Cerebellar nuclear complex (tissue), 1 donor: ENCODE results near the gene COG7.
"Not testable (repeated sequence)": the region's sequence is repeated elsewhere in the genome, so short reads cannot be mapped to it uniquely, and the experiment has no call there.

Source experiments
- DNase-seq, 2 experiments: peaks; one replicate each; lab custom pipeline; 2025; lab: John Stamatoyannopoulos, UW

COG7 gene

DNA sequence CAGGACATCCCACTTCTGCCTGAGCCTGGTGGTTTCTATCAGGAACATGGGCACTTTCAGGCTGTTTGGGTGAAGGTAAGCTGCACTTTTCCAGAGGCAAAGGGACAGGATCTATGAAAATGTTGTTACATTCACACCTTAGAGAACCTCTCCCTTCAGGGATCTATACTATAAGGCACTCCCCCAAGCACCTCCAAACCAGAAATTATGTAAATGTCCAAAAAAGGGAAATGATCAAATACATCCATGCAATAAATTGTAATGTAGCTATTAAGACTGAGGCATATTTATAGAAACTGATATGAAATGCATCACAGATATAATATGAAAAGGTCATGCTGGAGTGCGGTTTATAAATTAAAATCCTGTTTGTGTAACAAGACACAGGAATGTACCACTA is 23.3 kb upstream of the COG7 start:
- DNase-seq: no peak

DNA sequence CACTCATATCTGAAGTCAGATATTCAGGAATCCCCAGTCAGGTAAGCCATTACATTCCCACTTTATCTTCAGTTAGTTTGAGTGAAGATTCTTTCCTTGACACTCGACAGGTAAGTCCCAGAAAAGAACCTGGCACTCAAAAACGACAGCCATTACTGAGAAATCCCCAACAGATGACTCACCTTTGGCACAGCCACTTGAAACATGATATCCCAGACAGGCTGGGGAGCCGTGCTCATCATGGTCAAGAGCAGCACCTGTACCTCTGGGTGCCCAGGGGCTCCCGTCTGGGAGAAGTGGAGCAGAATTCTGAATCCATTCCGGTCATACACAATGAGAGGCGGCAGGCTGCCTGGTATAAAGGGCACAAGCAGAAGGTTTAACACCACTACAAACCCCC is 16.8 kb upstream of the COG7 start:
- DNase-seq: no peak

DNA sequence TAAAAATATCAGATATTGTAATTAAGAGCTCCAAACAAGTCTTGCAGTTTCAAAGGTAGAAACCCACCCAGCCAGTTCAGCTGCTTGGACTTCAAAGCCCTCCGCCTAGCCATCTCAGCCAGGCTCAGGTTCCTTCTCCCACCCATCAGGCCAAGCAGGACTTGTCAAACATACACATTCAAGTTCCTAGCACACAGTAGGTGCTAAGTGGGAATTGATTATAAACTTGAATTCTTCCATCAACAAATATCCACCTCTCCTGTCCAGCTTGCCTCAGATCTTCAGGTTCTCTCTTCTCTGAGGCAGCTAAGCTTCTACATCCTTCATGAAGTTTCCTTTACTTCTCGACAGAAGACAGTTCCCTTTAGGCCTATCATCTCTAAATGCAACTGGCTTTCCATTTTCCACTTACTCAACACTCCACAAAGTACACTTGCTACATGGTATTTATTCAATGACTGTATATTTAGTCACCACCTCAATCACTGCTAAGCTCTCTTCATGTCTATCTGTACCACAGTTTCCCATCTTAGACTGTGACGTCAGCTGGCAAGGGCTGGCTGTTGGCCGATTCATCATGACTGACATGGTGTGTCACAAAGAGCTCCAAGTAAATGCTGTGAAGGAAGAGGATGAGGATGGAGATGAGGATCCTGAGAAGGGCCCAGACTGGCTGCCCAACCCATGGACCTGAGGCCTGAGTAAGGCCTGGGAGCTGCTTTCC is 13.3 kb upstream of the COG7 start:
- DNase-seq: no peak

DNA sequence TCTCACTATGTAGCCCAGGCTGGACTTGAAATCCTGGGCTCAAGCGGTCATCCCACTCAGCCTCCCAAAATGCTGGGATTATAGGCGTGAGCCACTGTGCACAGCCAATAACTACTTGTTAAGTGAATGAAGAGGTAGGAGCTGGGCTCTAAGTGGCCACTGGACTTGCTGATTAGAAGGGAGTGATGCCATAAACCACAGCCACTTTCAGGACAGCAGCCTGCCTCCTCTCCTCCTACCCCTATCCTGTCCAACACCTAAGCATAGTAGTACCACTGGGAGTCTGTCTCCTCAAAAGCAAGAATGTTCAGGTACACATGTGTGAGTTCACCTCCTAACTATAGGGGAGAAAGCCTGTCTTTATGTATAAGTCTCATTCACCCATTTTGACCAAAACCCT is 12.2 kb upstream of the COG7 start:
- DNase-seq: no peak

DNA sequence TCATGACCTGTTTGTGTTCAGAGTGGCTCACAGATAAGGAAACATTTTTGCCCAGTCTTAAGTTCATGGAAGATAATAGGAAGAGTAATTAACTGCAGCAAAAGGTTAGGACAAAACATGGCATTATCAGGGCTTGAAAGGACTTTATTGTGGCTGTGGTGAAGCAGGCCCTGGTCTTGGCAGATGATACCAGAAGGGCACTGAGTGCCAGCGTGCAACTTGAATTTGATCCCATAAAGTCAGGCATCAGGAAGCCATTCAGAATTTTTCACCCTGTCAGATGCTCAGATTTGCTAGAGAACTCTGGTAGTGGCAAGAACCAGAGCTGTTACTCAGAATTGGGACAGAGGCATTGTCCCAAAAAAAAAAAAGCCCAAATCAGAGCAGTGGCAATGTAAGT is 11.2 kb upstream of the COG7 start:
- DNase-seq: peak in 1 of 2 experiments; percentile 9

DNA sequence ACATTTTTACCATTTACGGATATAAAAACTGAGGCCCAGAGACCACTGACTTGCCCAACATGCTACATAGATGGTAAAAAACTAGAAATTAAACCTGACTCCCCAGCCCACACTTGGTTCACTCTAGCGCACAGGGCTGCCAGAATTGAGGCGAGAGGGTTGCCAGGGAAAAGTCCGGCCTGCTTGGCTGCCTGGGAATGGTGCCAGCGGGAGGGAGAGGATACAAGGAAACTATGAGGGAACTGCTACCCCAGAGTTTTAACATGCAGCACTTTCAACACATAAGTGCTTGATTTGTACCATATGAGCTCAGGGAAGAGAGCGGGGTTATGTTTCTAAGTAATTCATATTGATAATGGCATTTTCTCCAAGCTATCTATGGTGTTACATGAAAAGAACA is 10.0 kb upstream of the COG7 start:
- peak in 1 of 2 experiments; percentile 68 for DNase-seq

DNA sequence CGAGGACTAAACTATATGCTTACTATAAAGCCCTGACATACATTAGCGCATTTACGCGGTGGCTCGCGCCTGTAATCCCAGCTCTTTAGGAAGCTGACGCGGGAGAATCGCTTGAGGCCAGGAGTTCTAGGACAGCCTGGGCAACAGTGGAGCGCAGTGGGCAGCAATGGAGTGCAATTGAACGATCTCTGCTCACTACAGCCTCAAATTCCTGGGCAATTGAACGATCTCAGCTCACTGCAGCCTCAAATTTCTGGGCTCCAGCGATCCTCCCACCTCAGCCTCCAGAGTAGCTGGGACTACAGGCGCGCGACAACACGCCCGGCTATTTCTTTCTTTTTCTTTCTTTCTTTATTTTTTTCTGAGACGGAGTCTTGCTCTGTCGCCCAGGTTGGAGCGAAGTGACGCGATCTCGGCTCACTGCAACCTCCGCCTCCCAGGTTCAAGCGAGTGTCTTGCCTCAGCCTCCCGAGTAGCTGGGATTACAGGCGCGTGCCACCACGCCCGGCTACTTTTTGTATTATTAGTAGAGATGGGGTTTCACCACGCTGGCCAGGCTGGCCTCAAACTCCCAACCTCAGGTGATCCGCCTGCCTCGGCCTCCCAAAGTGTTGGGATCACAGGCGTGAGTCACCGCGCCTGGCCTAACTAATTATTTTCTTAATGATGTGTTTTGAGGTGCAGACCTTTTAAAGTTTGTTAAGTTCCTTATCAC is 506 bp upstream of the COG7 start:
- no peak for DNase-seq

DNA sequence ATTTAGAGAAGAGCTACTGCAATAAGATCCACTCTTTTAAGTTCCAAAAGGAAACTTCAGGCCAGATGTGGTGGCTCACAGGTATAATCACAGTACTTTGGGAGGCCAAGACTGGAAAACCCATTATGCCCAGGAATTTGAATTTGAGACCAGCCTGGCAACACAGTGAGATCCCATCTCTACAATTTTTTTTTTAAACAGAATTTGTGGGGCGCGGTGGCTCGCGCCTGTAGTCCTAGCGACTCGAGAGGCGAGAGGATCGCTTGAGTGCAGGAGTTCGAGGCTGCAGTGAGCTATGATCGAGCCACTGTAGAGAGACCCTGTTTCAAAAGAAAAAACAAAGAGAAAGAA is 793 bp downstream of the COG7 start:
- DNase-seq: no peak

DNA sequence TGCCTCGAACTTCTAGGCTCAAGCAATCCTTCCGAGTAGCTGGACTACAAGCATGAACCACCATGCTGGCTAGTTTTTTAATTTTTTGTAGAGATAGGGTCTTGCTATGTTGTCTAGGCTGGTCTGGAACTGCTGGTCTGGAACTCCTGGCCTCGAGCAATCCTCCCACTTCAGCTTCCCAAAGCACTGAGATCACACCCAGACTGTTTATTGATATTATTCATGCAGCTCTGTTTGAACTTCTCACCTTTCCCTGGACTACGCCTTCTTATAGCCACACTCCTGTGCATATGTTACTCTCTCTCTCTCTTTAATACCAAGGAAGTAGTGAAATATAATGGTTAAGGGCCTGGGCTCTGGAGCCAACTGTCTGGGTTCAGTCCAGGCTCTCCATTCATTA is 4.6 kb downstream of the COG7 start:
- DNase-seq: no peak

DNA sequence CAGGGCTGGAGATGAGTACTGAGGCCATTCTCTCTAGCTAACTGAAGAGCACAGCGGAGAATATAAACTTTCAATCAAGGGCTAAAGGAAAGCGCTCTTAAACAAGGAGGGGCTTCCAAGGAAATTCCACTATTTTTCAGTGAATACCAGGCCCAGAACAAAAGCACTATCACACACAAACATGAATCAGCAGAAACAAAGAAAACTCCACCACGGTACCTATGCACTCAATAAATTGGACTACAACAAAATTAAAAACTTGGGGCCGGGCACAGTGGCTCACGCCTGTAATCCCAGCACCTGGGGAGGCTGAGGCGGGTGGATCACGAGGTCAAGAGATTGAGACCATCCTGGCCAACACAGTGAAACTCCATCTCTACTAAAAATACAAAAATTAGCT is 15.4 kb downstream of the COG7 start:
- DNase-seq: not testable (repeated sequence)

DNA sequence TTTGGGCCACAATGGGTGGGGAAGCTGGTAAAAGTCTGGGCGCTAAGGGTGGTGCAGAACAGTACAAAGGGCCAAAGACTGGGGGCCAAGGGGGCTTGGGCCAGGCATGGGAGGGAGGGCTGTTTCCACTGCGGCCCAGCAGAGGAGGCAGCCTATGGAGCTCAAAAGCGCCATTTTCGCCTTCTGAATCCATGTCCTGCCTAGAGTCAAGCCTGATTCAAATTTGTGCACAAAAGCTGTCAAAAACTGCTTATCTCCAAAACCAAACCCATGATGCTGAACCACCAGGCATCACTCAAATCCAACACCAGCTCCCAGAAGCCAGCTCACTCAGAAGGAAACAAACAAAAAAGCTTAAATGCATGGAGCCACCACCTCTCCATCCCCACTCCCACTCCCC is 16.0 kb downstream of the COG7 start:
- no peak for DNase-seq

DNA sequence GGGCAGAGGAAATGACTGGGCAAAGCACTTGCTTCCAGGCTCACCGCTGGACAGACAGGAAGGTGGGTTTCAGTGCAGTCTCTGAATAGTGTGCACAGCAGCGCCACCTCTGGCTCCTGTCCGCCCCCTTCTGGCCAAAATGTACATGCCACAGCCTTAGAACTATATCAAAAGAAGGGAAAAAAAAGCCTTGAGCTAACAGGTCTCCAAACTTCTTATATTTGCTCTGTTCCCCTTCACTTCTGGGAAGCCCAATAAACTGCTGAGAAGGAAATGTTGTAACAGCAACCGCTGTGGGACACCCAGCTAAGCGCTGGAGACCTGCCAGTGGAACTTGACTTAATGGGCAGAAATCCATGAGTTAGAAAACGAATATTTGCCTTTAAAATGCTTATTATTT is 17.5 kb downstream of the COG7 start:
- no peak for DNase-seq

DNA sequence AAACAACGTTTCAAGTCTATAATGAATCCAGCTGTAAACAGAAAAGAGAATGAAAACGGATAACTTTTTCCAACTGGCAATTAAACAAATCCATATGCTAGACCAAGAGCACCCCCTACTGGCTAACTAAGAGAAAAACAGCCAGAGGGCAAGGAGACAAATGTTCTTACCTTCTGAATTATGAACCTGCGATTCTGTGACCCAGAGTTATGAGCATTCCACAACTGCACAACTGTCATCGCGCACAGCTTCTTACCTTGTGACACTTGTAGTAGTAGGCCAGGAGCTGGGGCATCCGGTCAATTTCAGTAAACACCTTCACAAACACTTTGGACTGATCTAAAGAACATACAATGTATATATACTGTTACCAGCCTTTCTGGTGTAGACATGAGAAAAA is 18.6 kb downstream of the COG7 start:
- peak in 1 of 2 experiments; percentile 71 for DNase-seq

DNA sequence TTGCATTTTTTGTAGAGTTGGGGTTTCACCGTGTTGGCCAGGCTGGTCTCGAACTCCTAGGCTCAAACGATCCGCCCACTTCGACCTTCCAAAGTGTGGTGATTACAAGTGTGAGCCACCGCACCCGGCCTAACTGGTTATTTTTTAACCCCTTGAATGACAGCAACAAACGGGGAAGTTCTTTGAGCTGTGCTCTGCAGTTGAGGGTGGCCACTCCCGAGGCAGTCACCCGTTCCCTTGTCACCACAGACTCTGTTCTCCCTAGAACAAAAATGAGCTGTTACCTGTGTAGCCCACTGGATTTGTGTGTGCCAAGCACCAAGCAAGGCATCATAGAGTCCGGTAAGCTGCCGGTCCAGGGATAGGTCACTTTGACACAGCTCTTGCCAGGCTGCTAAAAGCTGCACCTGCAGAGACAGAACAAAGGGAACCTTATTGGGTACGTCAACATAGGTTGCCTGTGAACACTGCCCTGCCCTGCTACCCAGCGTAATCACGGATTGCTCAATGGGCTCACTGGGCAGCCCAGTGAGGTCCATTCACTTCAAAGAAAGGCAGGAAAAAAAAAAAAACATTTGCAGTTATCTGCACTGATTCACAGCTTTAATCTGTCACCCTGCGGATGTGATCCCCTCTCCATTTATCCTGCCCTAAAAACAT is 19.6 kb downstream of the COG7 start:
- no peak for DNase-seq

DNA sequence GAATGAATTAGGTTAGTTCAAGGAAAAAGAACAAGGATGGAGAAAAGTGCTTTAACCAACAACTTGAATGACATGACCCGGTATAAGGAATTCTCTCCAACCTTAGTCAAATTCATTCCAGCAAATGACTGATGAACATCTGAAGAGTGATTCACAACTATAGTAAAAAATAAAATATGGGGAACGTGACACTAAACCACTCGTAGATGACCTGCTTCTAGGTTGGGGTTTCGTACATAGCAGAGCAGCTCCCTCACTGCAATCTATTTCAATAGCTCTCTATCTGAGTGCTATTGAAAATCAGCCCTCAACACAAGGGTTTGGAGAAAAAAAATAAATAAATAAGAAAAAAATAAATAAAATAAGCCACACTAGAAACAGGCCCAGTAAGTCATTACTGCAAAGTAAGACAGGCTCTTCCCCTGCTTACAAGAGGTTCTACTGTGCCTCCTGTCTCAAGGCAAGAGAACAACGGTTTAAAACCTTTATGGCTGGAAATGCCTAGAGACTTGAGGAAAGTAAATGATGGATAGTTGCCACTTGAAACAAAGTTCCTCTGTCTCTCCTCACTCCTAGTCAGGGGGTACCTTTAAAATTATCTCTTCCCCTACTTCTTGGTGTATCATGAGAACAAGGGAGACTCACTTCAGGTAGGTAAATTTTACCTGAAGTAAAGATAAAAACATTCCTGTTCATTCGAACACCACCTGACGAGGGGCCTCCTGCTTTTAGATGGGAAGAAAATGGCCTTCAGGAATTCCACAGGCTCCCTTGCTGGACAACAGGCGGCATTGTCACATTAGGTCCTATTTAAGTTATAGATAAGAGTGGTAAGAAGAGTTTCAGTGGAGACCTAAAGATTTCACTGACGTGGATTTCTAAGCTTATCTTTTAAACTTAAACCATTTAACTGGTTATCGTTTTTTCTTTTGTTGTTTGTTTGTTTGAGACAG is 20.5 kb downstream of the COG7 start:
- DNase-seq: no peak

DNA sequence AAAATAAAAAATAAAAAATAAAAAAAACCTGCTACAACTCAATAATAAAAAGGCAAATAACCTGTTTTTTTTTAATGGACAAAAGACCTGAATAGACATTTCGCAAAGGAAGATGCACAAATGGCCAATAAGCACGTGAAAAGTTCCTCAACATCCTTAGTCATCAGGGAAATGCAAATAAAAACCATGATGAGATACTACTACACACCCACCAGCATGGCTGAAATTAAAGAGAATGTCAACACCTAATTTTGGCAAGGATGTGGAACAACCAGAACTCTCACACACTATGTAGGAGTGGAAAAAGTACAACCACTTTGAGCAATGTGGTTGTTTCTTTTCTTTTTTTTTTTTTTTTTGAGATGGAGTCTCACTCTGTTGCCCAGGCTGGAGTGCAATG is 24.6 kb downstream of the COG7 start:
- no peak for DNase-seq

DNA sequence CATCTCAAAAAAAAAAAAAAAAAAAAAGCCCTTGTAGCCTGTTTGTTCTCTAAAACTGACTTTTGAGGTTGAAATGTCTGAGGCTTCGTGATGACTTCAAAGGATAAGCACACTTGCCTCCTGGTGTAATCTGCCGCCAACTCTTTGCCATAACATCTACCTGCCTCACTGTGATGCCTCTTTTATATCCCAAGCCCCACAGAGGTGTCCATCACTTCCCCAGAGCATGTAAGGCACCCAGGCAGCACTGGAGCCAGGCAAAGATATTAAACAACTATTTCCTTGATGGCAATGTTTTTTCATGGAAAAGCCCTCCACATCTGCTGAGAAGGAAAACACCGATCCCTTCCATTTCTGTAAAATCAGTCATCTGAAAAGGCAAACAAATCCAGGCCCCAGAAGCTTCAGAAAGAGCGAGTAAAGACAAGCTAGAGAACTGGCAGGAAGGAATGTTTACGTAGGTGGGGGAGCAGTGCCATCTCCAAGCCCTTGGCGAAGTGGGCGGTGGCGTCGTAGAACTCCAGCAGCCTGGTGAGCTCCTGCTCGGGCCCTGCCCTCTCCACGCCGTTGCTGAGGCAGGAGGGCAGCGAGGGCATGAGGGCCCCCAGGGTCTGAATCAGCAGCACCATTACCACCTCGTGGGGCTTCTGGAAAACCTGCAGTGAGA is 28.6 kb downstream of the COG7 start:
- no peak for DNase-seq

DNA sequence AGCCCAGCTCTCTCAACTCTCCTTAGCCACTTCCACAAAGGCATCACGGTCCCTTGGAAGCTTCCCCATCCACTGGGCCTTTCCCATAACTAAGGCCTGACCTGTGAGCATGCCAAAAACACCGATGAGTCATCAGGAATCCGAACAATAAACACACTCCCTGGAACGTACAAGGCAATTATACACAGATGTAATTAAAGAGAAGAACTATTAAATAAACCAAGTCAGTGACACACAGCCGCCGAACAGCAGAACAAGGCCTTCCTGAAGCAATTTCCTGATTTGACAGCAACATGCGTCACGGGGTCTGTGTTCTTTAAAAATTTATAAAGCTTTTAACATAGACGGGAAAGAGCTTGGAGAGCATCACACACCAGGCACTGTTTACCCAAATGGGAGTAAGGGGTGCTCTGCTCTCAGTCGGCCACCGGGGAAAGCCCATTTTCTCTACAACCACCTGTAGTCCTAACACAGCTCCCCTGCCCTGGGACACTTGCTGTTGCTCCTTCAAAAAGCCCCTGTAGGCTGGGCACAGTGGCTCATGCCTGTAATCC is 29.4 kb downstream of the COG7 start:
- no peak for DNase-seq

DNA sequence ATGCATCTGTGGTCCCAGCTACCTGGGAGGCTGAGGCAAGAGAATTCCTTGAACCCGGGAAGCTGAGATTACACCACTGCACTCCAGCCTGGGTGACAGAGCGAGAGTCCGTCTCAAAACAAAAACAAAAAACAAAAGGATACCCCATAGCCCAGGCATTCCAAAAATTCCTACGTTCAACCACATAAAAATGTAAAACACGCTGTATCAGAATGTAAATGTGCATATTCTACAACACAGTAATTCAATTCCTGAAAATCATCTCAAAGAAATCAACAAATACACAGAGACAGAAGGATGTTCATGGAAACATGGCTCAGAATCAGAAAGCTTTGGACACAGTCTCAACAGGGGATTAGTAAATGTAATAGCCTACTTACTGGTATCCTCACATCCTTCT is 33.0 kb downstream of the COG7 start:
- DNase-seq: no peak

DNA sequence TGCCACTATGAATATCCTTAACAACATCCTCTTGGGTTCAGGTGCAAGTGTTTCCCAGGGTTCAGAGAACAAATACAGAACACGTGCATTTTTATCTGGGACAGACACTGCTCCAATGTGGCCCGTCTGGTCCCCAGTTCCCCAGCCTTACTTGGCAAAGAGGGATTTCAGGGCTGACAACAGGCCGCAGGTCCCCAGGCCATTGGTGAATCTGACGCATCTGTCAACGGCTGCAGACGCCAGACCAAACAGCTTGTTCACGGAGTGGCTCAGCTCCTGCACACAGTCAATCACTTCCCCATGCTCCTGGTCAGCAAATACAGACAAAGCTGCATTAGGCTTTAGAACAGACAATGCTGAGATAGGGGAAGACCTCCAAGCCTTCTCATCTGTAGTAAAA is 36.2 kb downstream of the COG7 start:
- DNase-seq: no peak

DNA sequence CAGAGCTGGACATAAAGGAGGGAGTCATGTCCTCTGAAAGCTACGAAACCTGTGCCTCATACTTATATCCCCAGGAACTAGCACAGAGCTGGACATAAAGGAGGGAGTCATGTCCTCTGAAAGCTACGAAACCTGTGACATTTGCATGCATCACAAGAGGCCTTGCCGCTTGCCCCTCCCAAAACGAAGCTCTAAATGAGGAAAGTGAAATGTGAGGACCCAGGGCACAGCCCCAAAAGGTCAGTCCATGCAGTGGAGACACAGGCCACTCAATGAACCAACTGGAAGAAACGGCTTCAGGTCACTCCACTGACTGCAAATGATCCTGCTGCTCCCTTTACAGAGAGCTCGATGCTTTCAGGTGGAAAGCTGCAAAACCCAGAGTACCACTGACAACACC is 38.3 kb downstream of the COG7 start:
- no peak for DNase-seq
